HG02623 (cell line): ENCODE results near the gene SNX1.
"Not testable (repeated sequence)": the region's sequence is repeated elsewhere in the genome, so short reads cannot be mapped to it uniquely, and the experiment has no call there.

Experiments used
- ATAC-seq: cut with Tn5 transposase; IDR thresholded peaks from one replicate; pipeline ENCODE4 v1.9.1; 2021; ENCODE audit warnings: moderate library complexity; ENCODE audit not compliant: unreplicated experiment

Gene SNX1

GRCh38 chr15:64072812-64073211 is 23.0 kb upstream of the SNX1 start:
- ATAC-seq: no peak

- not testable (repeated sequence) for ATAC-seq
Measured at GRCh38 chr15:64073496-64073895, 22.3 kb upstream of the SNX1 start.

GRCh38 chr15:64082757-64083156 is 13.0 kb upstream of the SNX1 start:
- ATAC-seq: no peak

GRCh38 chr15:64089543-64090280 is 6.1 kb upstream of the SNX1 start:
- no peak for ATAC-seq

GRCh38 chr15:64090527-64090926 is 5.3 kb upstream of the SNX1 start:
- no peak for ATAC-seq

- no peak for ATAC-seq
Measured at GRCh38 chr15:64092075-64092820, 3.5 kb upstream of the SNX1 start.

- no peak for ATAC-seq
Measured at GRCh38 chr15:64092864-64093626, 2.7 kb upstream of the SNX1 start.

GRCh38 chr15:64093627-64094417 is 2.0 kb upstream of the SNX1 start, which contains the start of gene CIAO2A:
TSS of gene CIAO2A (minus strand) at chr15:64093838. CDS start at chr15:64093768, 70 bp downstream.
- ATAC-seq: peak; percentile 63

GRCh38 chr15:64095431-64095794 is 369 bp upstream of the SNX1 start:
- ATAC-seq: no peak

GRCh38 chr15:64096668-64097384 is 1.0 kb downstream of the SNX1 start:
- ATAC-seq: no peak

- no peak for ATAC-seq
Measured at GRCh38 chr15:64099379-64099778, 3.6 kb downstream of the SNX1 start.

- ATAC-seq: no peak
Measured at GRCh38 chr15:64100958-64101357, 5.2 kb downstream of the SNX1 start.

- no peak for ATAC-seq
Measured at GRCh38 chr15:64102497-64102896, 6.7 kb downstream of the SNX1 start.

- no peak for ATAC-seq
Measured at GRCh38 chr15:64105113-64105704, 9.4 kb downstream of the SNX1 start.

GRCh38 chr15:64107337-64107736 is 11.6 kb downstream of the SNX1 start:
- no peak for ATAC-seq

GRCh38 chr15:64110108-64110701 is 14.4 kb downstream of the SNX1 start:
- ATAC-seq: not testable (repeated sequence)

- no peak for ATAC-seq
Measured at GRCh38 chr15:64110950-64111678, 15.3 kb downstream of the SNX1 start.

- no peak for ATAC-seq
Measured at GRCh38 chr15:64111679-64112050, 15.9 kb downstream of the SNX1 start.
